ENCODE data around the gene CDT1. TPM values are rescaled to one million over a fixed set of nuclear protein-coding genes. Genes with fewer than 3 reads are reported as not detected.

The CDT1 gene
- total RNA-seq, 1 experiment from 2014 or later = 17.4 TPM

GRCh38 chr16:88810166-88810911 is 6.8 kb downstream of the CDT1 start:
- in situ Hi-C loops (cut with HindIII; ENCODE audit: low pct_unique_long_range_greater_than_20kb, low sequenced_read_pairs) = no loop called here
- no peak for DNase-seq (ENCODE audit: low read depth, low spot score)

DNA sequence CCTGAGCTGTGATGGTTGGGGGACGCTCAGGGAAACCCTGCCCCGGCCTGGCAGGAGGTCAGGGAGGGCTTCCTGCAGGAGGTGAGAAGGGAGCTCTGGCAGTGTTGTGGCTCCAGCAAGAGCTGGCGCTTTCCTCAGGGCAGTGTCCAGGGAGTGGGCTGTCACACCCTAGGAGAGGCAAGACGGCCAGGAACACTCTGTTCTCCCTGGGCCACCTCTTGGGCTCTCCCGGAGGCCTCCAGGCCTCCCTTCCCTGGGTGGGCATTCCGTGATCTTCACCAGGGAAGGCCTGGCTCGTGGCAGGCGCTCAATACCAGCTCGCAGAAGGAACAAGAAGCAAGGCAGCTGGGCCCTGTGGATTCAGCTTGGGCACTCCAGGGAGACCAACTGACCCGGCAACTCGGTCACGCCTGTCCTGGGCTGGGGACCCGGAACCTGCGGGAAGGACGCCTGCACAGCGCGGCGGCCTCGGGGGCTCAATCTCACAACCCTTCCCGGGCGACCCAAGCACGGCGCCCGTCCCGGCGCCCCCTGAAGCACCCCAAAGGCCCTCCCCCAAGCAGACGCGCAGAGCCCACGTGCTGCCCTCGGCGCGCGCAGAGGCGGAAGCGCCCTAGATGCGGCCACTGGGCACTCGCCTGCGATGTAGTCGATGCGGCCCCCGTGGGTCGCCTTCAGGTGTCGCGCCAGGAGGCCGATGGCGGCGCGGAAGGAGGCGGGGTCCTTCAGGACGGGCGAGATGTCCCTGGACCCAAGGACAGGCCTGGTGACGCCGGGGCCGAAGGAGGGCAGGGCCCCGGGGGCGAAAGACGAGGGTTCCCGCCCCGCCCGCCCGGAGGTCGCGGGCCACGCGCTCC is 7.6 kb downstream of the CDT1 start:
- DNase-seq (ENCODE audit: low read depth, low spot score) = peak; percentile 72
- in situ Hi-C loops (cut with HindIII; ENCODE audit: low pct_unique_long_range_greater_than_20kb, low sequenced_read_pairs) = no loop called here

DNA sequence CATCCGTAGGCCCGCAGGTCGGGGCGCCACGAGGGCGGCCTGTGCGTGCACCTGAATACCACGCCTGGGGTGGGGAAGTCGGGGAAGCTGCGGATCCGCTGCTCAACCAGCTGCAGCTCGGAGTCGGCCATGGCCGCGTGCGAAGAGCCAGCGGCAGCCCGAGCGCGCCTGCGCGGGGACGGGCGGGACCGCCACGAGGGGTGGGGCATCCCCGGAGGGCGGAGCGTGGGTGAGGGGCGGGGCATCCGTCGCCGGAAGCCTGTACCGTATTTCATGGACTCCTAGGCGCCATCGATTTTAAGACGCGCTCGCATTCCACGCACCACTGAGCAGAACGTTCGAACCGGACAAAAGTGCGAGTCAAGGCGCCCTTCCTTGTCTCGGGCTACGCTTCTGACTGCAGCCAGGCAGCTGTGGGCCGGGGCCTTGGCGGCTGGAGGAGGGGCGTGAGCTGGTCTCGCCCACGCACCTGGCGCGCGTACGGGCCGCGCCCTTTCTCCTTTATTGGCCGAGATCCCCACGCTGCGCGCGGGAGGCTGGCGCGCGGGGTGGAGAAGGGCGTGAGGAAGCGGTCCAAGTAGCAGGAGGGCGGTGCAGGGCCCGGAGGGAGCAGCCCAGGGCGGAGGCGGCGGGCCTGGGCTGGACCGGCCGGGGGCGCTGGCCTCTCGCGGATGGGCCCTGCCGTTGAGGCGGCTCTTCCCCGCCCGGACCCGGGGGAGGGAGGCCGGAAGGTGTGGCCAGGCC is 8.4 kb downstream of the CDT1 start, which contains the start of gene APRT:
TSS of gene APRT (minus strand) at position 160 of the 744 bp plus-strand sequence. CDS start at position 131, 29 bp downstream.
- DNase-seq (ENCODE audit: low read depth, low spot score) = peak; percentile 86
- in situ Hi-C loops (cut with HindIII; ENCODE audit: low pct_unique_long_range_greater_than_20kb, low sequenced_read_pairs) = no loop called here

DNA sequence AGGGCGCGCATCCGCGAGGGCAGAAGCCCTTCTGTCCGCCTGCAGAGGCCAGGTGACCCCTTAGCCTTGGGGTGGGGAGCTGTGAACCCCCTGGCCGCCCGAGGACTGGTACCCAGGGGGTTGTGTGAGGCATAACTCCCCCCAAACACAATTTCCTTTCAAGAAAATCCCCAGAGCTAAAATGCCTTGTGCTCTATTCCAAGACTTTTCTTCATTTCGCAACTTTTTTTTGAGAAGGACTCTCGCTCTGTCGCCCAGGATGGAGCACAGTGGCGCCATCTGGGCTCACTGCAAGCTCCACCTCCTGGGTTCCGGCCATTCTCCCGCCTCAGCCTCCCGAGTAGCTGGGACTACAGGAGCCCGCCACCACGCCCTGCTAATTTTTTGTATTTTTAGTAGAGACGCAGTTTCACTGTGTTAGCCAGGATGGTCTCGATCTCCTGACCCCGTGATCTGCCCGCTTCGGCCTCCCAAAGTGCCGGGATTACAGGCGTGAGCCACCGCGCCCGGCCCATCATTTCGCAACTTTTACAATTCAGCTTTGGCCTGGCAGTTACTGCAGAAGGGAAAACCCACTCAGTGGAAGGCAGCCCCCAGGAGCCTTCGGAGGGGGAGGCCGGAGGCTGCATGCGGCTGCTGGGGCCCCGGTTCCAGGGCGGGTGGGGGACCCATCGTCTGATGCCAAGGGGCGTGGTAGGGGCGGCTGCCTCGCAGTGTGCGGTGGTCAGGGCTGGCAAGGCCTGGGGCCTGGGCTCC is 9.1 kb downstream of the CDT1 start:
- peak; percentile 32 for DNase-seq (ENCODE audit: low read depth, low spot score)
- in situ Hi-C loops (cut with HindIII; ENCODE audit: low pct_unique_long_range_greater_than_20kb, low sequenced_read_pairs) = no loop called here

DNA sequence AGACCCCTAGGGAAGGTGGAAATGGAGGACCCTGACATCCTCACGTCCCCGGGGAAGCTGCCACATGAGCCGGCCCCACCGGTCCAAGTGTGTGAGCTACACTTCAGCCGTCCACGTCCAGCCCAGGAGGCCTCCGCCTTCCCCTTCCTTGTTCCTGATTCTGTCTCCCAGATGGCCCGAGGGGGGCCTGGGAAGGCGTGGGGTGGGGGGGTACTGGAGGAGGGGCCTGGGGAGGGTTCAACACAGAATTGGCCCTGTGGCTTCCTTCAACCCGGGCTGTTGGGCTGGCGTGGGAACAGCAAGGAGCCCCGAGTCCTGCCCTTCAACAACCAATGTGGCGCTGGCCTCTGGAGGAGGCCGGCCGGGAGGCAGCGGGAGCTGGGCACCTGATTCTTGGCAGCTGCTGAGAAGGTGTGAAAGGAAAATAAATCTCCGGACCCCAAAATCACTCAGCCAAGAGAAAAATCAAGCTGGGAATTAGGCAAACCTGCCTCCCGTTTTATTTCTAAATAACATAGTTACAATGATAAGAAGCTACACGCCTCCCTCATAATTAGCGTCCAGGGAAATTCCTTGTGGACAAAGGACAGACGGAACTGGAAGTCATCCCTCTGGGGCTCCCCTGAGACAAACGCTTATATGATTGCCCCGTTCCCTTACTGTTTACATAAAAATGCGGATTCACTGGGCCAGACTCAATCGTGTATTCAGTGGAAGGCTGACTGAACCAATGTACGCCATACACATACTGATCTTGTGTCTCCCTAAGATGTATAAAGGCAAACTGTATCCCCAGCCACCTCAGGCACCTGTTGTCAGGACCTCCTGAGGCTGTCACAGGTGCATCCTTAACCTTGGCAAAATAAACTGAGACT is 9.9 kb downstream of the CDT1 start:
- DNase-seq (ENCODE audit: low read depth, low spot score) = no peak
- in situ Hi-C loops (cut with HindIII; ENCODE audit: low pct_unique_long_range_greater_than_20kb, low sequenced_read_pairs) = no loop called here

DNA sequence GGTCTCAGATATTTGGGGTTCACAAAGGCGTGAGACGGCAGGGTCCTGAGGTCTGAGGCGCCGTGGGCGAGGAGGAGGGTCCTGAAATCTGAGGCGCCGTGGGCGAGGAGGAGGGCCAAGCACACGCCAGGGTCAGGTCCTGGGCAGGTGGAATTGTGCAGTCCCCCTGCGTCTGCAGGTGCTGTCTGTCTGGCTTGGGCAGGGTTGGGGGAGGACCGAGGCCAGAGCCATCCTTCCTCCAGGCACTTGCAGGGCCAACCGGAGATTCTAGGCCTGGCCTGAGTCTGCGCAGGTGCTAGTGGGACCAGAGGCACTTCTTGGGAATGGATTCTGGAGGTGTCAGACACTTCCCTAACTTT is 10.5 kb downstream of the CDT1 start:
- in situ Hi-C loops (cut with HindIII; ENCODE audit: low pct_unique_long_range_greater_than_20kb, low sequenced_read_pairs) = no loop called here
- no peak for DNase-seq (ENCODE audit: low read depth, low spot score)

DNA sequence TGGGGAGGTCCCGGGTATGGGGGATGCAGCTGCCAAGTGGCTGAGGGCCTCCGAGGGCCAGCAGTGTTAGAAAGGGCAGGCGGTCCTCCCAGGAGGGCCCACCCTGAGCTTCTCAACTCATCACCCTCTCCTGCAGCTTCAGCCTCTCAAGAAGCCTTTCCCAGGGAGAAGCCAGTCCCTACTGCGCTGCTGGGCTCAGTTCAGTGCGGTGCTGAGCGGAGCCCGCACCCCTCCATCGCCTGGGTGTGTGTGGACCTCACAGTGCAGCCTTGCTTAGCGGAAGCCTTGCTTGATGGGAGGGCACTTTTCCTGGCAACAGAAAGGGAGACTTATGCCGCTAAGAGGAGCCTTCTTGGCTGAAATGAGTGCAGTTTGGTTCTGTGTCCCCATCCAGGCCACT is 11.6 kb downstream of the CDT1 start:
- no peak for DNase-seq (ENCODE audit: low read depth, low spot score)
- in situ Hi-C loops (cut with HindIII; ENCODE audit: low pct_unique_long_range_greater_than_20kb, low sequenced_read_pairs) = no loop called here

- peak; percentile 45 for DNase-seq (ENCODE audit: low read depth, low spot score)
- in situ Hi-C loops (cut with HindIII; ENCODE audit: low pct_unique_long_range_greater_than_20kb, low sequenced_read_pairs) = no loop called here
These were observed 12.5 kb downstream of the CDT1 start for GRCh38 chr16:88815901-88816589.

- no peak for DNase-seq (ENCODE audit: low read depth, low spot score)
- in situ Hi-C loops (cut with HindIII; ENCODE audit: low pct_unique_long_range_greater_than_20kb, low sequenced_read_pairs) = no loop called here
These were observed 13.3 kb downstream of the CDT1 start for GRCh38 chr16:88816736-88817535.

DNA sequence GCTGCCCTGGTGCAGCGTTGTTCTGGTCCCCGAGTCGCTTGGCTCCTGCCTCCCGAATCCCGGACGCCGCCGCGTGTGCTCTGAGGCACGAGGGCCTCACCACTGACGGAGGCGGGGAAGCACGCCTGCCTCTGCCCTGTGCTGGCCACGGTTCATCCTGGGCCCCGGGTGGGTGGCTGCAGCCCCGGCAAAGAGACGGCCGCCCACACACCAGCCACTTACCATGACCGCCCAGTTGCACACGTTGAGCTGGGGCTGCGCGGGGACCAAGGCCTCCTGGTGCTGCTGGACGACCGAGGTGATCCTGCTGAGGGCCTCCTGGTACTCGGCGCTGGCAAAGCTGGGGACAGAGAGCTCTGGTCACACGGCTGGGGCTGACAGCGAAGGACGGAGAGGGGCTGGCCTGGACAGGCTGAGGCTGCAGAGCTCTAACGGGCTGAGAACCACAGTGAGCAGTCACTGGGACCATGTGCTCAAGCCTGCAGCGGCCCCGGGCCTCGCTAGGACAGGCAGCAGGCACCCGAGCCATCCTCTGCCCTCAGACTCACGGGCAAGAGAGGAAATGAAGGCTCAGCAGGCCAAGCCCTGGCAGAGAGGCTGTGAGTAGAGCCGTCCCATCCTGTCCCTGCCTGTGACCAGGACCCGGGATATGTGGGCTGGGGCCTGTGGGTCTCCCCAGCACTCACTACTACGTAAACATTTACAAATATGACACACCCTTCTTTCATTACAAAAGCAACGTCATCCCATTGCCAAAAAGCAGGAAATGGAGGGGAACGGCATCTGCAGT is 14.4 kb downstream of the CDT1 start:
- in situ Hi-C loops (cut with HindIII; ENCODE audit: low pct_unique_long_range_greater_than_20kb, low sequenced_read_pairs) = no loop called here
- no peak for DNase-seq (ENCODE audit: low read depth, low spot score)

DNA sequence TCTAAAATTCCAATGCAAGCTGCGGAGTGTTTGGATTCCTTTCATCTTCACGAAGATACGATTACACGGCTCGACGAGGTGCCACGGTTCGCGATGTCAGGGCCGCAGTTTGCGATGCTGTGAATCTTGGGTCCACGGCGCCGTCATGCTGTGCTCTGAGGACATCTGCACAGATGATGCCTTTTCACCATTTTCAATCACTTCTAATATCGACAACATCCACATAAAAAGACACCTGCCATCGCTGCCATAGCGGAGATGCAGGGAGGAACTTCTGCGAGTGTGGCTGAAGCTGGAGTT is 14.9 kb downstream of the CDT1 start:
- DNase-seq (ENCODE audit: low read depth, low spot score) = no peak
- in situ Hi-C loops (cut with HindIII; ENCODE audit: low pct_unique_long_range_greater_than_20kb, low sequenced_read_pairs) = no loop called here

GRCh38 chr16:88819126-88819525 is 15.5 kb downstream of the CDT1 start:
- in situ Hi-C loops (cut with HindIII; ENCODE audit: low pct_unique_long_range_greater_than_20kb, low sequenced_read_pairs) = no loop called here
- no peak for DNase-seq (ENCODE audit: low read depth, low spot score)

DNA sequence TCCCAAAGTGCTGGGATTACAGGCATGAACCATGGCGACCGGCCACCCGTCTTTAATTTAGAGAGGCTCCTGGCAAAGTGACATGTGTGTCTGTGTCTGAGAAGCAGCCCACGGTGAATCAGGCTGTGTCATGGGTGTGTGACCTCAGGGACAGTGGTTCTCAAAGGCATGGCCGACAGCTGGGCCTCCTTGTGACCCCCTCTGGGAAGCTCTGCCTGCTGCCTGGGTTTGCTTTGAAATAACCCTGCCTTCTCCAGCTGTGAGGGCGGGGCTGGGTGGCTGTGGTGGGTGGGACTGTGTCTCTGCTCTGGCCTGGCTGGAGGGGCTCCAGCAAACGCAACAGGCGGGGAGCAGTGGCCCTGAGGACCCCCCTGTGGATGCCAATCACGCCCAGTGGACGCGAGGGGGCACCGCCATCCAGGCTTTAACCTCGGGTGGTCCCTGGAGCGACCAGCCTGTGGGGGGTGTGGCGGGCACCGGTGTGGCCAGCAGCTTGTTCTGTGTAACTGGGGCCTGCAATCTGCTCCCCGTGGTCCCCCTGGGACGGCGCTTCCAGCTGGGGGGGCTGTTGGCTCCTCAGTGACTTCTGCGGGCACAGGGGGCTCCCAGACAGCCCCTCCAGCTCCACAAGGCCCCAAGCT is 16.9 kb downstream of the CDT1 start:
- DNase-seq (ENCODE audit: low read depth, low spot score) = no peak
- in situ Hi-C loops (cut with HindIII; ENCODE audit: low pct_unique_long_range_greater_than_20kb, low sequenced_read_pairs) = no loop called here

- DNase-seq (ENCODE audit: low read depth, low spot score) = peak; percentile 23
- in situ Hi-C loops (cut with HindIII; ENCODE audit: low pct_unique_long_range_greater_than_20kb, low sequenced_read_pairs) = no loop called here
These were observed 17.7 kb downstream of the CDT1 start for GRCh38 chr16:88821168-88821850.
